Measurements from ENCODE around the gene ZNF263. TPM values are rescaled to one million over a fixed set of nuclear protein-coding genes. Genes with fewer than 3 reads are reported as not detected.

Gene ZNF263
- total RNA-seq, 2 experiments from 2014 or later = 27.6 to 65.9 TPM

GRCh38 chr16:3285131-3285530 is 1.8 kb downstream of the ZNF263 start:
- CTCF ChIA-PET (ENCODE audit: unreplicated experiment) = no interaction called here
- peak overlapping the region; percentile 98 for H3K4me2 ChIP-seq (ENCODE audit: low read length)
- POLR2A ChIA-PET = interaction anchor here (0.6 kb wide), 1 partner anchor 188 kb away, joined by 3 read pairs; no protein-coding TSS in a partner anchor
- H3K36me3 ChIP-seq (ENCODE audit: insufficient read depth, low read length) = peaks cover 52% of the 10 kb centered on the region
- H3K79me2 ChIP-seq (ENCODE audit: insufficient read depth, low read depth, low read length) = peaks cover 49% of the 10 kb centered on the region
- intact Hi-C loops (cut with micrococcal nuclease; ENCODE audit: unreplicated experiment) = no loop called here
- no peaks in the 10 kb centered on the region for H3K9me3 ChIP-seq (ENCODE audit: low read length)
- TF ChIP-seq, protein P1, sequence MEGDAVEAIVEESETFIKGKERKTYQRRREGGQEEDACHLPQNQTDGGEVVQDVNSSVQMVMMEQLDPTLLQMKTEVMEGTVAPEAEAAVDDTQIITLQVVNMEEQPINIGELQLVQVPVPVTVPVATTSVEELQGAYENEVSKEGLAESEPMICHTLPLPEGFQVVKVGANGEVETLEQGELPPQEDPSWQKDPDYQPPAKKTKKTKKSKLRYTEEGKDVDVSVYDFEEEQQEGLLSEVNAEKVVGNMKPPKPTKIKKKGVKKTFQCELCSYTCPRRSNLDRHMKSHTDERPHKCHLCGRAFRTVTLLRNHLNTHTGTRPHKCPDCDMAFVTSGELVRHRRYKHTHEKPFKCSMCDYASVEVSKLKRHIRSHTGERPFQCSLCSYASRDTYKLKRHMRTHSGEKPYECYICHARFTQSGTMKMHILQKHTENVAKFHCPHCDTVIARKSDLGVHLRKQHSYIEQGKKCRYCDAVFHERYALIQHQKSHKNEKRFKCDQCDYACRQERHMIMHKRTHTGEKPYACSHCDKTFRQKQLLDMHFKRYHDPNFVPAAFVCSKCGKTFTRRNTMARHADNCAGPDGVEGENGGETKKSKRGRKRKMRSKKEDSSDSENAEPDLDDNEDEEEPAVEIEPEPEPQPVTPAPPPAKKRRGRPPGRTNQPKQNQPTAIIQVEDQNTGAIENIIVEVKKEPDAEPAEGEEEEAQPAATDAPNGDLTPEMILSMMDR (conservative IDR thresholded peaks at IDR 0.05; ENCODE audit: low read length) = no peak
- TF ChIP-seq EZH2phosphoT487 (IDR thresholded peaks at IDR 0.05; ENCODE audit: borderline replicate concordance, low read depth, low read length) = no peak
- H3K27ac ChIP-seq (ENCODE audit: low read depth, low read length, poor library complexity, severe bottlenecking) = no peak overlapping the region
- BruUV-seq (replicated peaks) = no TSS peak
- H3K9me2 ChIP-seq (ENCODE audit: insufficient read depth, low read length) = no peaks in the 10 kb centered on the region
- peaks cover 29% of the 10 kb centered on the region for H3K4me1 ChIP-seq (ENCODE audit: insufficient read depth, low read length, poor library complexity, severe bottlenecking)
- no peak overlapping the region for H2AFZ ChIP-seq (ENCODE audit: low read length)
- H3K4me3 ChIP-seq (ENCODE audit: low read depth, low read length, poor library complexity, severe bottlenecking) = peak overlapping the region; percentile 99
- no peak for DNase-seq (ENCODE audit: low spot score)
- H4K20me1 ChIP-seq (ENCODE audit: insufficient read depth, low read length) = 0 out of 2 replicates have a peak, but pooled peaks cover 8% of the 10 kb centered on the region

GRCh38 chr16:3289998-3290673 is 6.8 kb downstream of the ZNF263 start:
- ChIA-PET POLR2A (no interaction called here), CTCF (ENCODE audit: unreplicated experiment) (no interaction called here)
- DNase-seq (ENCODE audit: low spot score) = no peak
- Histone ChIP-seq H4K20me1 (ENCODE audit: insufficient read depth, low read length) (no peaks in the 10 kb centered on the region), H3K4me1 (ENCODE audit: insufficient read depth, low read length, poor library complexity, severe bottlenecking) (peaks cover 13% of the 10 kb centered on the region), H3K9me3 (ENCODE audit: low read length) (no peaks in the 10 kb centered on the region), H3K9me2 (ENCODE audit: insufficient read depth, low read length) (no peaks in the 10 kb centered on the region), H3K27ac (ENCODE audit: low read depth, low read length, poor library complexity, severe bottlenecking) (no peak overlapping the region), H3K4me2 (ENCODE audit: low read length) (no peak overlapping the region), H3K79me2 (ENCODE audit: insufficient read depth, low read depth, low read length) (peaks cover 34% of the 10 kb centered on the region), H3K36me3 (ENCODE audit: insufficient read depth, low read length) (peaks cover 87% of the 10 kb centered on the region), H3K4me3 (ENCODE audit: low read depth, low read length, poor library complexity, severe bottlenecking) (no peak overlapping the region), H2AFZ (ENCODE audit: low read length) (no peak overlapping the region)
- BruUV-seq (replicated peaks) = no TSS peak
- TF ChIP-seq, protein P1 (conservative IDR thresholded peaks at IDR 0.05; ENCODE audit: low read length) = no peak
- no peak for TF ChIP-seq EZH2phosphoT487 (IDR thresholded peaks at IDR 0.05; ENCODE audit: borderline replicate concordance, low read depth, low read length)
- intact Hi-C loops (cut with micrococcal nuclease; ENCODE audit: unreplicated experiment) = no loop called here

DNA sequence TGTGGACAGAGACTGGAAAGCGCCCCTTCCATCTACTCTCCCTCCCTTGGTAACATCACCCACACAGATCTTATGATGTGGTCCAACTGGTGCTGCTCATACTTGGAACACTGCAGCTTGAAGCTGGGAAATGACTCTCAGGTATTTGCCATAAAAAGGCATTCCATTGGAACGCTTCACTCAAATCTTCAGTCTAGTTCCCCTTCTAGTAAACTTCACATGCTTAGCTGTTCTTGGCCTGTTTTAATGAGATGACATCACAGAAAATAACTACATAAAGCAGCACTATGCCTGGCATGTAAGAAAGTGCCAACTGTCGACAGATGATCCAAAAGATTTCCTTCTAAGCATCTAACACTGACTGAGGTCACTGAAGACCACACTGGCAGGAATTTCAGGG is 9.3 kb downstream of the ZNF263 start:
- CTCF ChIA-PET (ENCODE audit: unreplicated experiment) = no interaction called here
- no peak for DNase-seq (ENCODE audit: low spot score)
- no peaks in the 10 kb centered on the region for H3K9me2 ChIP-seq (ENCODE audit: insufficient read depth, low read length)
- no peak overlapping the region for H3K4me2 ChIP-seq (ENCODE audit: low read length)
- no peaks in the 10 kb centered on the region for H3K9me3 ChIP-seq (ENCODE audit: low read length)
- POLR2A ChIA-PET = interaction anchor here (0.5 kb wide), 1 partner anchor 86 kb away, joined by 3 read pairs; no protein-coding TSS in a partner anchor
- peaks cover 10% of the 10 kb centered on the region for H3K79me2 ChIP-seq (ENCODE audit: insufficient read depth, low read depth, low read length)
- peaks cover 4% of the 10 kb centered on the region for H3K4me1 ChIP-seq (ENCODE audit: insufficient read depth, low read length, poor library complexity, severe bottlenecking)
- H3K27ac ChIP-seq (ENCODE audit: low read depth, low read length, poor library complexity, severe bottlenecking) = no peak overlapping the region
- no peaks in the 10 kb centered on the region for H4K20me1 ChIP-seq (ENCODE audit: insufficient read depth, low read length)
- no peak overlapping the region for H2AFZ ChIP-seq (ENCODE audit: low read length)
- intact Hi-C loops (cut with micrococcal nuclease; ENCODE audit: unreplicated experiment) = no loop called here
- peaks cover 69% of the 10 kb centered on the region for H3K36me3 ChIP-seq (ENCODE audit: insufficient read depth, low read length)
- no peak overlapping the region for H3K4me3 ChIP-seq (ENCODE audit: low read depth, low read length, poor library complexity, severe bottlenecking)
- TF ChIP-seq EZH2phosphoT487 (IDR thresholded peaks at IDR 0.05; ENCODE audit: borderline replicate concordance, low read depth, low read length) = no peak
- TF ChIP-seq, protein P1 (conservative IDR thresholded peaks at IDR 0.05; ENCODE audit: low read length) = no peak
- no TSS peak for BruUV-seq (replicated peaks)

Data from OCI-LY7 (cell line).